ENCODE data around the gene PLA2G2F.

- no peak for TF ChIP-seq CTCF (IDR thresholded peaks at IDR 0.05)
- TF ChIP-seq POLR2AphosphoS5 (IDR thresholded peaks at IDR 0.05; ENCODE audit: low read depth, low read length) = no peak
- no peak for TF ChIP-seq SIN3A (IDR thresholded peaks at IDR 0.05; ENCODE audit: borderline replicate concordance, insufficient read depth, low read depth, low read length)
These were observed 36.0 kb downstream of the PLA2G2F start for GRCh38 chr1:20174937-20175666.
